GM18870 (cell line): ENCODE data around the gene SFI1.
"Not testable (repeated sequence)": the region's sequence is repeated elsewhere in the genome, so short reads cannot be mapped to it uniquely, and the experiment has no call there.

Experiments
- ATAC-seq: cut with Tn5 transposase; IDR thresholded peaks from one replicate; pipeline ENCODE4 v1.9.1; 2021; ENCODE audit warnings: moderate library complexity; ENCODE audit not compliant: unreplicated experiment

SFI1 gene

GRCh38 chr22:31586137-31586920, 90.0 kb downstream of the SFI1 start:
- no peak for ATAC-seq

- ATAC-seq = no peak
Measured at GRCh38 chr22:31588970-31589675, 92.8 kb downstream of the SFI1 start.

GRCh38 chr22:31590161-31590560, 93.8 kb downstream of the SFI1 start:
- not testable (repeated sequence) for ATAC-seq

- no peak for ATAC-seq
Measured at GRCh38 chr22:31595271-31595670, 98.9 kb downstream of the SFI1 start.

GRCh38 chr22:31602259-31602952, 106.1 kb downstream of the SFI1 start:
- ATAC-seq = no peak

GRCh38 chr22:31603081-31603525, 106.8 kb downstream of the SFI1 start:
- ATAC-seq = no peak

GRCh38 chr22:31603574-31603973, 107.2 kb downstream of the SFI1 start:
- ATAC-seq = no peak

- ATAC-seq = no peak
Measured at GRCh38 chr22:31604137-31604705, 107.9 kb downstream of the SFI1 start.

- no peak for ATAC-seq
Measured at GRCh38 chr22:31604746-31605705, 108.7 kb downstream of the SFI1 start.

- no peak for ATAC-seq
Measured at GRCh38 chr22:31605851-31606585, 109.7 kb downstream of the SFI1 start.

- ATAC-seq = no peak
Measured at GRCh38 chr22:31607696-31608095, 111.4 kb downstream of the SFI1 start.

- no peak for ATAC-seq
Measured at GRCh38 chr22:31609716-31610115, 113.4 kb downstream of the SFI1 start.

- no peak for ATAC-seq
Measured at GRCh38 chr22:31610611-31611010, 114.3 kb downstream of the SFI1 start.

GRCh38 chr22:31611061-31611760, 114.9 kb downstream of the SFI1 start:
- no peak for ATAC-seq

- ATAC-seq = no peak
Measured at GRCh38 chr22:31612891-31613285, 116.6 kb downstream of the SFI1 start.

- no peak for ATAC-seq
Measured at GRCh38 chr22:31613286-31613903, 117.1 kb downstream of the SFI1 start.

- no peak for ATAC-seq
Measured at GRCh38 chr22:31613904-31614296, 117.6 kb downstream of the SFI1 start.

GRCh38 chr22:31614781-31615490, 118.6 kb downstream of the SFI1 start:
- ATAC-seq = no peak
